ENCODE measurements around the gene POLR1F. TPM values are rescaled to one million over a fixed set of nuclear protein-coding genes. Genes with fewer than 3 reads are reported as not detected.

The POLR1F gene
- total and polyA plus RNA-seq, 9 of the 15 experiments (the other 6 are each of a cell fraction or from before 2014, with no cell fraction given), result 17.5 to 95.3 (median 32.7) TPM

DNA sequence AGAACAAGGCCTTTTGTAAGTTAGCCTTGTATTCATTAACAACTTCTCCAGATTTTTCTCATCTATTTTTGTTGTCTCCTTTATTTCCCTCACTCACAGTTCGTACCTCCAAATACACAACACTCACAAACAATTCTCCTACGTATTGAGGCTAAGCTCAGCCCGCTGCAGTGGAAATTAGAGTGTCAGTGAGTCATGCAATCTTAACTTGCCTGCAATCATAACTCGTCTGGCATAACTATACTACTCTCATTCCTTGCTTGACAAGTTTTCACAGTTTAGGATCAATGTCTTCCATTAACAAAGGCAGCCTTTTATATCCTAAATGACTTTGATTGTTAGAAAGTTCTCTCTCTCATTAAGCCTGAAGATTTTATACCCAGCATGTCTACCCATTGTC lies 40.8 kb upstream of the POLR1F start:
- Histone ChIP-seq H3K27me3 (ENCODE audit: control insufficient read depth in 2 of 2, insufficient read depth in 2 of 2, low read length in 2 of 2) (no peaks in the 10 kb centered on the region), H2AFZ (ENCODE audit: low read depth, low read length) (no peak overlapping the region), H3K4me1 (replicated peaks in 1 of 2; ENCODE audit: control insufficient read depth in 2 of 2, insufficient read depth in 2 of 2, low read length in 2 of 2) (no peaks in the 10 kb centered on the region), H3K9ac (ENCODE audit: insufficient read depth in 1 of 2, low read depth in 2 of 2, low read length in 2 of 2) (no peak overlapping the region), H3K9me3 (replicated peaks; ENCODE audit: control insufficient read depth, insufficient read depth, low read depth, low read length) (no peaks in the 10 kb centered on the region), H3K9me1 (ENCODE audit: control insufficient read depth, insufficient read depth, low read length) (no peaks in the 10 kb centered on the region), H3K4me3 (no peak overlapping the region), H3K79me2 (ENCODE audit: control insufficient read depth, insufficient read depth, low read length) (no peaks in the 10 kb centered on the region), H4K20me1 (replicated peaks; ENCODE audit: control insufficient read depth, insufficient read depth, low read length) (no peaks in the 10 kb centered on the region), H3K36me3 (ENCODE audit: control insufficient read depth, insufficient read depth, low read length) (no peaks in the 10 kb centered on the region), H3K4me2 (ENCODE audit: insufficient read depth, low read length) (no peak overlapping the region), H3K27ac (ENCODE audit: extremely low read depth, low read depth, low read length) (no peak overlapping the region)
- WGBS (ENCODE audit: insufficient coverage, low coverage, missing lambda C conversion rate), result 0% methylated on average over 4 of the region's 4 CpGs
- ATAC-seq (no peak), DNase-seq (ENCODE audit: extremely low read depth in 1 of 4, low spot score in 3 of 4) (no peak), FAIRE-seq (no peak)
- in situ Hi-C loops (cut with MboI), result loop anchor here (10.0 to 25.0 kb wide), 3 partner anchors 413 to 695 kb away; partner anchors contain the start of gene ITGB8
- BruUV-seq (replicated peaks), result no TSS peak
- TF ChIP-seq, protein P1, sequence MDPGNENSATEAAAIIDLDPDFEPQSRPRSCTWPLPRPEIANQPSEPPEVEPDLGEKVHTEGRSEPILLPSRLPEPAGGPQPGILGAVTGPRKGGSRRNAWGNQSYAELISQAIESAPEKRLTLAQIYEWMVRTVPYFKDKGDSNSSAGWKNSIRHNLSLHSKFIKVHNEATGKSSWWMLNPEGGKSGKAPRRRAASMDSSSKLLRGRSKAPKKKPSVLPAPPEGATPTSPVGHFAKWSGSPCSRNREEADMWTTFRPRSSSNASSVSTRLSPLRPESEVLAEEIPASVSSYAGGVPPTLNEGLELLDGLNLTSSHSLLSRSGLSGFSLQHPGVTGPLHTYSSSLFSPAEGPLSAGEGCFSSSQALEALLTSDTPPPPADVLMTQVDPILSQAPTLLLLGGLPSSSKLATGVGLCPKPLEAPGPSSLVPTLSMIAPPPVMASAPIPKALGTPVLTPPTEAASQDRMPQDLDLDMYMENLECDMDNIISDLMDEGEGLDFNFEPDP (CRISPR knock-in tag; IDR thresholded peaks at IDR 0.05), result no peak
- TF ChIP-seq KLF16 (IDR thresholded peaks at IDR 0.05) (no peak), CREB5 (CRISPR knock-in tag; IDR thresholded peaks at IDR 0.05) (no peak), SMC3 (conservative IDR thresholded peaks at IDR 0.05; ENCODE audit: insufficient read depth, low read depth, low read length) (no peak), PHB2 (IDR thresholded peaks at IDR 0.05; ENCODE audit: low read depth) (no peak), BRD4 (IDR thresholded peaks at IDR 0.05) (no peak)
- TF ChIP-seq, protein P2, sequence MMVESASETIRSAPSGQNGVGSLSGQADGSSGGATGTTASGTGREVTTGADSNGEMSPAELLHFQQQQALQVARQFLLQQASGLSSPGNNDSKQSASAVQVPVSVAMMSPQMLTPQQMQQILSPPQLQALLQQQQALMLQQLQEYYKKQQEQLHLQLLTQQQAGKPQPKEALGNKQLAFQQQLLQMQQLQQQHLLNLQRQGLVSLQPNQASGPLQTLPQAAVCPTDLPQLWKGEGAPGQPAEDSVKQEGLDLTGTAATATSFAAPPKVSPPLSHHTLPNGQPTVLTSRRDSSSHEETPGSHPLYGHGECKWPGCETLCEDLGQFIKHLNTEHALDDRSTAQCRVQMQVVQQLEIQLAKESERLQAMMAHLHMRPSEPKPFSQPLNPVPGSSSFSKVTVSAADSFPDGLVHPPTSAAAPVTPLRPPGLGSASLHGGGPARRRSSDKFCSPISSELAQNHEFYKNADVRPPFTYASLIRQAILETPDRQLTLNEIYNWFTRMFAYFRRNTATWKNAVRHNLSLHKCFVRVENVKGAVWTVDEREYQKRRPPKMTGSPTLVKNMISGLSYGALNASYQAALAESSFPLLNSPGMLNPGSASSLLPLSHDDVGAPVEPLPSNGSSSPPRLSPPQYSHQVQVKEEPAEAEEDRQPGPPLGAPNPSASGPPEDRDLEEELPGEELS (CRISPR knock-in tag; IDR thresholded peaks at IDR 0.05; ENCODE audit: borderline replicate concordance), result no peak
- POLR2A ChIA-PET, result no interaction called here
- intact Hi-C loops (cut with micrococcal nuclease), result loop anchor here (5.0 kb wide), 1 partner anchor 423 kb away; no protein-coding TSS in a partner anchor
- CTCF ChIA-PET (ENCODE audit: low intra/inter-chr PET ratio), result no interaction called here

Measured in K562 (cell line).